Endothelial cell of umbilical vein (primary cell): ENCODE measurements around the gene PLEKHA6.

Experiments
- EZH2 ChIP-seq: IDR thresholded peaks from 2 replicates; pipeline ENCODE4 v1.6.1; 2012; ENCODE audit warnings: borderline replicate concordance, low read depth, mild to moderate bottlenecking, moderate library complexity, low read length, inconsistent platforms; ENCODE audit not compliant: severe bottlenecking
- FOS ChIP-seq: IDR thresholded peaks from 2 replicates; pipeline ENCODE4 v1.6.1; 2011; ENCODE audit warnings: mild to moderate bottlenecking, low read length, moderate library complexity, borderline replicate concordance; ENCODE audit not compliant: insufficient read depth
- TF ChIP-seq, protein P1 (sequence below), 2 donors: IDR thresholded peaks; 1 replicate in 1 of 2; 2 replicates in 1 of 2; pipeline ENCODE4 v1.5.1; 2011; ENCODE audit warnings: low read length in 2 of 2, mild to moderate bottlenecking in 2 of 2, moderate library complexity in 2 of 2, control low read depth in 1 of 2, inconsistent platforms in 1 of 2, low read depth in 1 of 2; ENCODE audit not compliant: insufficient read depth in 1 of 2; ENCODE audit errors: extremely low read depth in 1 of 2

DNA sequence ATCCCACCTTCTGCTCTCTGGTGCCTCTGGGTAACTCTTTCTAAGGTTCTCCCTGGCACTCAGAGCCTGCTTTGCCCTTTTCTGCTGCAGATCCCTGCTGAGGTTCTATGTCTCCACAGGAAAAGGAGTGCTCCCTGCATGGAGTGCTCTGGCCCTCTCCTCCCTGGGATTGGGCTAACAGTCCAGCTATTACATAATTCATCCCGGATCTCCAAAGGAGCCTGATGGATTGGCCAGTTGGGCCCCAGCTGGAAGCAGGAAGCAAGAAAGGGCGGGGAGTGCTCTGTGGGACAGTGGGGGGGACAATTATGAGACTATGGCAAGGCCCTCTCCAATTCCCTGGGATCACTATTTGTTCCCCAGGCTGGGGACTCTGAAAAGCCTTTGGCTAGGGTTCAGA is 94.1 kb downstream of the PLEKHA6 start:
- TF ChIP-seq EZH2, result no peak
- TF ChIP-seq FOS, result no peak
- TF ChIP-seq, protein P1, sequence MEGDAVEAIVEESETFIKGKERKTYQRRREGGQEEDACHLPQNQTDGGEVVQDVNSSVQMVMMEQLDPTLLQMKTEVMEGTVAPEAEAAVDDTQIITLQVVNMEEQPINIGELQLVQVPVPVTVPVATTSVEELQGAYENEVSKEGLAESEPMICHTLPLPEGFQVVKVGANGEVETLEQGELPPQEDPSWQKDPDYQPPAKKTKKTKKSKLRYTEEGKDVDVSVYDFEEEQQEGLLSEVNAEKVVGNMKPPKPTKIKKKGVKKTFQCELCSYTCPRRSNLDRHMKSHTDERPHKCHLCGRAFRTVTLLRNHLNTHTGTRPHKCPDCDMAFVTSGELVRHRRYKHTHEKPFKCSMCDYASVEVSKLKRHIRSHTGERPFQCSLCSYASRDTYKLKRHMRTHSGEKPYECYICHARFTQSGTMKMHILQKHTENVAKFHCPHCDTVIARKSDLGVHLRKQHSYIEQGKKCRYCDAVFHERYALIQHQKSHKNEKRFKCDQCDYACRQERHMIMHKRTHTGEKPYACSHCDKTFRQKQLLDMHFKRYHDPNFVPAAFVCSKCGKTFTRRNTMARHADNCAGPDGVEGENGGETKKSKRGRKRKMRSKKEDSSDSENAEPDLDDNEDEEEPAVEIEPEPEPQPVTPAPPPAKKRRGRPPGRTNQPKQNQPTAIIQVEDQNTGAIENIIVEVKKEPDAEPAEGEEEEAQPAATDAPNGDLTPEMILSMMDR (IDR thresholded peaks at IDR 0.05; ENCODE audit: extremely low read depth in 1 of 2, insufficient read depth in 1 of 2, low read depth in 1 of 2, low read length in 2 of 2), result no peak
